Spleen (tissue), 7 donors: Measurements from ENCODE around the gene TNFRSF14.

Source experiments
- POLR2A ChIP-seq, 3 donors: fragments of 450-650 bp; IDR thresholded peaks; one replicate each; pipeline ENCODE4 v1.5.1; 2017; ENCODE audit warnings: antibody characterized with exemption in 3 of 3, mild to moderate bottlenecking in 1 of 3
- TF ChIP-seq, protein P1 (sequence below), 11 experiments: fragments of 200-600 bp in 7 of 11; fragments of 450-650 bp in 4 of 11; sonication (generic) in 4 of 11; IDR thresholded peaks in 8 of 11; conservative IDR thresholded peaks in 3 of 11; 1 replicate in 7 of 11; 2 replicates in 4 of 11; pipeline versions ENCODE4 v1.4.0 to v1.8.0; 2016 to 2021; ENCODE audit warnings: antibody characterized with exemption in 11 of 11, inconsistent platforms in 4 of 11, mild to moderate bottlenecking in 1 of 11
- donor health status: DM: no; HTN: no; CAD: no; lungs with moderate emphysema.
- donor health status: DM: no; HTN: no; CAD: no.
- donor health status: DM: no; HTN: no; CAD: no.

DNA sequence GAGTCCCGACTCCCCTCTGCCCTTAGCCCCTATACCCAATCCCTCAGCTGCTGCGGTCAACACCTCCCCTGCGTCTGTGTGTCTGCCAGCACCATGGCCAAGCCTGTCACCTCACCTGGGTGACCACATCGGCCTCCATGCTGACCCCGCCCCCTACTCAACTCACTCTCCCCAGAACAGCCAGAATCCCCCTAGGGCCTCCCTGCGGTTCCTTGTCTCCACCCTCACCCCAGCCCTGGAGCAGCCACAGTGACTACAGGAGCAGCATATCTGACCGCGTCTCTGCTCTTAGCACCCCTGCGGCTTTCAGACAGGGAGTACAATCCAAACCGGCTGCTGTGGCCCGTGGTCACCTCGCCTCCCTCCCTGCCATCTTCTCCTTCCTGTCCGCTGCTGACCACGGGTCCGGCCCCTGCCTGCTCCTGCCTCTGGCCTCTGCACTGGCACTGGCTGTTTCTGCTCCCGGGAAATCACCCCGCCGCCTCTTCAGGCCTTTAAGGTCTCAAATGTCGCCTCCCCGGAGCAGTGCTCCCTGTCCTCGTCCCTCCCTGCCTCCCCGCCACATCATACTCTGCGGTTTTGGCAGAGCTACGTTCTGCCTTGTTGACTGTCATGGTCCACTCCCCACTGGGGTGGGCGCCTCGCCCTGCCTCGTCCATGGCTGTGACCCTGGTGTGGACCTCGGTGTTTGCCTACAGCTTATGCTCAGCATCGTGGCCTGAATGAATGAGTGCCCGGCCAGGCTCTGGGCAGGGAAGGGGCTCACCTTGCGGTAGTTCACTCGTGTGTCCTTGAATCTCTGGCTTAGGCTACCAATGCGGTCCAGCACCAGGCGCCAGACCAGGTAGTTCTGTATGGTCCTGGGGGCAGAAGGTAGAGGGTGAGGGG lies 41.5 kb downstream of the TNFRSF14 start:
- TF ChIP-seq, protein P1, sequence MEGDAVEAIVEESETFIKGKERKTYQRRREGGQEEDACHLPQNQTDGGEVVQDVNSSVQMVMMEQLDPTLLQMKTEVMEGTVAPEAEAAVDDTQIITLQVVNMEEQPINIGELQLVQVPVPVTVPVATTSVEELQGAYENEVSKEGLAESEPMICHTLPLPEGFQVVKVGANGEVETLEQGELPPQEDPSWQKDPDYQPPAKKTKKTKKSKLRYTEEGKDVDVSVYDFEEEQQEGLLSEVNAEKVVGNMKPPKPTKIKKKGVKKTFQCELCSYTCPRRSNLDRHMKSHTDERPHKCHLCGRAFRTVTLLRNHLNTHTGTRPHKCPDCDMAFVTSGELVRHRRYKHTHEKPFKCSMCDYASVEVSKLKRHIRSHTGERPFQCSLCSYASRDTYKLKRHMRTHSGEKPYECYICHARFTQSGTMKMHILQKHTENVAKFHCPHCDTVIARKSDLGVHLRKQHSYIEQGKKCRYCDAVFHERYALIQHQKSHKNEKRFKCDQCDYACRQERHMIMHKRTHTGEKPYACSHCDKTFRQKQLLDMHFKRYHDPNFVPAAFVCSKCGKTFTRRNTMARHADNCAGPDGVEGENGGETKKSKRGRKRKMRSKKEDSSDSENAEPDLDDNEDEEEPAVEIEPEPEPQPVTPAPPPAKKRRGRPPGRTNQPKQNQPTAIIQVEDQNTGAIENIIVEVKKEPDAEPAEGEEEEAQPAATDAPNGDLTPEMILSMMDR (IDR thresholded peaks at IDR 0.05 in 8 of 11, conservative IDR thresholded peaks at IDR 0.05 in 3 of 11), result no peak
- no peak for TF ChIP-seq POLR2A (IDR thresholded peaks at IDR 0.05)
